BLaER1 (cell line): Measurements from ENCODE around the gene ROR1.

Experiments
- H3K27ac ChIP-seq: shearing (Covaris generic); formaldehyde crosslinking; 2 replicates; pipeline ENCODE4 v1.8.1; 2022
- H3K27me3 ChIP-seq: shearing (Covaris generic); formaldehyde crosslinking; 2 replicates; pipeline ENCODE4 v1.8.1; 2022
- H3K36me3 ChIP-seq: shearing (Covaris generic); formaldehyde crosslinking; 2 replicates; pipeline ENCODE4 v1.8.1; 2022
- H3K4me1 ChIP-seq: shearing (Covaris generic); formaldehyde crosslinking; 2 replicates; pipeline ENCODE4 v1.8.1; 2022
- H3K4me2 ChIP-seq: shearing (Covaris generic); formaldehyde crosslinking; 2 replicates; pipeline ENCODE4 v1.8.1; 2022
- H3K4me3 ChIP-seq: shearing (Covaris generic); formaldehyde crosslinking; 2 replicates; pipeline ENCODE4 v1.8.1; 2022
- H3K9ac ChIP-seq: shearing (Covaris generic); formaldehyde crosslinking; 2 replicates; pipeline ENCODE4 v1.8.1; 2022
- H3K9me3 ChIP-seq: shearing (Covaris generic); formaldehyde crosslinking; 2 replicates; pipeline ENCODE4 v1.8.1; 2022
- H4K20me1 ChIP-seq: shearing (Covaris generic); formaldehyde crosslinking; 2 replicates; pipeline ENCODE4 v1.8.1; 2022
- Cebpa-rat ChIP-seq: shearing (Covaris generic); IDR thresholded peaks from 2 replicates; pipeline ENCODE4 v1.8.1; 2022

ROR1 gene

DNA sequence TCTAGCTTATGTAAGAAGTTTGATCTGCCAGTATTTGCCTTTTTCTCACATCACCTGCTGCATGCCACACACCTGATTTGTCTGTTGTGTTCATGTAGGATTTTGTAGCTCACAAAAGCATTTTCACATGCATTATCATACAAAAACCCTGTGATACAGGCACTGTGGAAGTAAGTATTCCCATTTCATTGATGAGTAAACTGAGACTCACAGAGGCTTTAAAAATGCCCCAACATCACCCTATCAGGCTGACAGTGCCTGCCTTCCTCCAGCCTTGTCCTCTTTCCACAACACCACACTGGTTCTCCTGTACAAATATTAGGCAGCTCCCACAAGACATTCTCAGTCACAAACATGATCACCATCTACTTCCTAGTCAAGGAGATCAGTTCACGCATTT, 343.7 kb downstream of the ROR1 start:
- no peaks in the 10 kb centered on the region for H4K20me1 ChIP-seq
- no peak overlapping the region for H3K9ac ChIP-seq
- TF ChIP-seq Cebpa-rat, result no peak
- H3K27ac ChIP-seq, result no peak overlapping the region
- H3K4me2 ChIP-seq, result no peak overlapping the region
- no peaks in the 10 kb centered on the region for H3K4me1 ChIP-seq
- no peaks in the 10 kb centered on the region for H3K36me3 ChIP-seq
- no peak overlapping the region for H3K4me3 ChIP-seq
- H3K9me3 ChIP-seq, result no peaks in the 10 kb centered on the region
- H3K27me3 ChIP-seq, result no peaks in the 10 kb centered on the region

DNA sequence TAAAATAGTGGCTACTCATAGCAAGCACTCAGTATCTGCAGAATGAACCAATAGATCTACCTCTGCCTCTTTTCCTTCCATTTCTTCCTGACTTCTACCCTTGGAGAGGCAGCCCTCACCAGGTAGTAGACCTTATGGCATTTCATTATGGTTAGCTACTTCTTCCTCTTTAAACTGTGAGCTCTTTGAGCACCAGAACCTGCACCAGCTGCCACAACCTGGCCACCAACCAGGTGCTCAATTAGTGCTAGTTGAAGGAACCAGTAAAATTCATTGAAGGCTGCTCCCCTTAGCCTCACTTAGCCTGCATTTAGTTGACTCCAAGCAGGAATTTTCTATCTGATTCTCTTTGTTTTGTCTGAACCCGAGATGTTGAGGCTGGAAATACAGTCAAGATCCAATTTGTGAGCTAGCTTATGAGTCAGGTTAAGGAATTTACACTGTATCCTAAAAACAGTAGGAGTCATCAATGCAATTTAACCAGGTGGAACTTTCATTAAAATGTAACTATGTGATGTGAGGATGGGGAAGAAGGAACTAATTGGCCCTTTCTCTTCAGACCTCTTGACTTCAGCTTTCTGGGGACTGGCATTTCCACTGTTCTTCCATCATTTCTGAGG, 348.1 kb downstream of the ROR1 start:
- Histone ChIP-seq H4K20me1 (no peaks in the 10 kb centered on the region), H3K4me2 (no peak overlapping the region), H3K4me1 (no peaks in the 10 kb centered on the region), H3K4me3 (no peak overlapping the region), H3K36me3 (no peaks in the 10 kb centered on the region), H3K27me3 (no peaks in the 10 kb centered on the region), H3K9me3 (no peaks in the 10 kb centered on the region), H3K9ac (no peak overlapping the region), H3K27ac (no peak overlapping the region)
- TF ChIP-seq Cebpa-rat, result no peak

DNA sequence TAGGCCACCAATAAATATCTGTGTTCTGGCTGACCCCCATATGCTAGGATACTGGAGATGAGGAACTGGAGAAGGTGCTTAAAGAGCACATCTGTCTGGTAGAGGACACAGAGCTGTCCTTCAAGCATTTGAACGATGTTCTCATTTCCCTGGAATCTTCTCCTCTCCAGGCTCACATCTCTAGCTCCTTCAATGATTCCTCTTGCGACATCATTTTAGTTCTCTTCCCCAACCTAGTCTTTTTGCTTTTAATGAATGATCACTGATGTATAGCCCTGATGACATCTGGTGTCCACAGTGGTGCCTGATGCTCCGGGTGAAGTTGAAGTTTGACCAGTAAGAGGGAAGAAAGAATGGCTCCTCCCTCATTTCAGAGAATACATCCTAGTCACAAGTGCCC, 348.8 kb downstream of the ROR1 start:
- Histone ChIP-seq H4K20me1 (no peaks in the 10 kb centered on the region), H3K36me3 (no peaks in the 10 kb centered on the region), H3K4me1 (no peaks in the 10 kb centered on the region), H3K27me3 (no peaks in the 10 kb centered on the region), H3K9me3 (no peaks in the 10 kb centered on the region), H3K4me2 (no peak overlapping the region), H3K9ac (no peak overlapping the region), H3K27ac (no peak overlapping the region), H3K4me3 (no peak overlapping the region)
- 0 out of 2 replicates have a peak, but pooled peaks have one; percentile 10 for TF ChIP-seq Cebpa-rat

DNA sequence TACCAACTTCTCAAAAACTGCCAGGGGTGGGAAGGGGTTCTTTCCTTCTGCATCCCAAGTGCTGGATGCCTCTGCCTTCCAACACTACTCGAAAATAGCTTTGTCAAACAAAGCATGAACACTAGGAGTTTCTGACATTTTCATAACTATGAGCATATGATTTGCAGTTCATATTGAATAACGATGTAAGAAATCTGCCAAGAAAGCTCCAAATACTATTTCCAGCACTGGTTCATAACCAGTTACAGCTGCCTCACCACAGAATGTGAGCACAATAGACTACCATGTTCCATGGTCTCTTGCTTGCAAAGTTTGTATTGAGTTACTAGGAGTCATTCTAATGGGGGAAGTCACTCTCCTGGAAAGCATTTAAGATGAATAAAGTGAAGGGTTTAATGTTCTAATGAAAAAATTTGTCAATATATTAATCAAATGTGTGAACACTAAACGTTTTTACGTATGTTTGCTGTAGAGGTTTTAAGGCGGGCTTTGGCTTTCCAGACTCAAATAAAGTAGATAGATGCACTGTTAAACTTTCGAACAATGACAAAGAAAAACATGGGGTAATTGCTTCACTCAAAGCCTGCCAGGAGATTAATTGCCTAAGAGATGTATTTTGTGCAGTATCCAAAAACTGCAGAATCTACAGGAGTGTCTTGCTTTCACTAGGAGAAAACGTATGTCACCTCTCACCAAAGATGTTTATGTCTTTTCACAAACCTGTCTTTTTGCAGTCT, 351.1 kb downstream of the ROR1 start:
- Histone ChIP-seq H4K20me1 (no peaks in the 10 kb centered on the region), H3K4me3 (no peak overlapping the region), H3K27ac (no peak overlapping the region), H3K4me2 (no peak overlapping the region), H3K9ac (no peak overlapping the region), H3K27me3 (no peaks in the 10 kb centered on the region), H3K36me3 (no peaks in the 10 kb centered on the region), H3K4me1 (no peaks in the 10 kb centered on the region), H3K9me3 (no peaks in the 10 kb centered on the region)
- TF ChIP-seq Cebpa-rat, result no peak

DNA sequence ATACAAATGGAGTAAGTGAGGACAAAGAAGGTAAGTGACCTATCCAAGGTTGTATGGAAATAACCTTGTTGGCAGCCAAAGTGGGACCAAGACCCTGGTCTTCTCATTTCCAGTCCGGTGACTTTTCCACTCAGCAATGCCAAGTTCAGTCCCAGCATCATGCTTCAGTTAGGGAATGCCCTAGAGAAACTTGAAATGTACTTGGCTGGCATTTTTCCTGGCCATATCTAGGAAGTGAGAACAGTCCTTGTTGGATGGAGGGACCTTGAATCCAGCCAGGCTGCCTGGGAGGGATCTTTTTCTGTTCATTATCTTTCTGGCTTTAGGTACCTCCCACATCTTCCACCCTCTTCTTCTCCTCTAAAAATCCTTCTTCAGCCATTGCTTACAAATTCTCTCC, 352.8 kb downstream of the ROR1 start:
- no peak overlapping the region for H3K27ac ChIP-seq
- H3K27me3 ChIP-seq, result no peaks in the 10 kb centered on the region
- no peak overlapping the region for H3K4me2 ChIP-seq
- H3K9ac ChIP-seq, result no peak overlapping the region
- peaks cover 9% of the 10 kb centered on the region; the same call in 1 of the 2 replicates for H3K4me1 ChIP-seq
- no peaks in the 10 kb centered on the region for H3K36me3 ChIP-seq
- no peaks in the 10 kb centered on the region for H3K9me3 ChIP-seq
- H4K20me1 ChIP-seq, result no peaks in the 10 kb centered on the region
- no peak overlapping the region for H3K4me3 ChIP-seq
- TF ChIP-seq Cebpa-rat, result no peak

DNA sequence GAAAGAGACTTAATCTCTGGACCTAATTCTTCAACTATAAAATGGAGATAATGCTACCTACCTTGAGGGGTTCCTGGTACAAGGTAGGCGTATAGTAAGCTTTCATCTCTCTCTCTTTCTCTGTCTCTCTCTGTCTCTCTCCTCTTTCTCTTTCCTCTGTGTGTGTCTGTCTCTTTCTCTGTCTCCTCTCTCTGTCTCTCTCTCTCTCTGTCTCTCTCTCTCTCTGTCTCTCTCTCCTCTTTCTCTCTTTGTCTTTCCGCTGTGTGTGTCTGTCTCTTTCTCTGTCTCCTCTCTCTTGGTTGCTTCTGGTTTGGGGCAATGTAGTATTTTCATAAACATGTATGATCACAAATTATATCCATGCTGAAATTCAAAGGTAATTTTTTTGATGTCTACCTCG, 353.5 kb downstream of the ROR1 start:
- no peak overlapping the region for H3K27ac ChIP-seq
- no peak overlapping the region for H3K4me2 ChIP-seq
- H4K20me1 ChIP-seq, result no peaks in the 10 kb centered on the region
- H3K9ac ChIP-seq, result no peak overlapping the region
- no peak overlapping the region for H3K4me3 ChIP-seq
- no peak for TF ChIP-seq Cebpa-rat
- peaks cover 9% of the 10 kb centered on the region; the same call in 1 of the 2 replicates for H3K4me1 ChIP-seq
- no peaks in the 10 kb centered on the region for H3K27me3 ChIP-seq
- H3K9me3 ChIP-seq, result no peaks in the 10 kb centered on the region
- H3K36me3 ChIP-seq, result no peaks in the 10 kb centered on the region

DNA sequence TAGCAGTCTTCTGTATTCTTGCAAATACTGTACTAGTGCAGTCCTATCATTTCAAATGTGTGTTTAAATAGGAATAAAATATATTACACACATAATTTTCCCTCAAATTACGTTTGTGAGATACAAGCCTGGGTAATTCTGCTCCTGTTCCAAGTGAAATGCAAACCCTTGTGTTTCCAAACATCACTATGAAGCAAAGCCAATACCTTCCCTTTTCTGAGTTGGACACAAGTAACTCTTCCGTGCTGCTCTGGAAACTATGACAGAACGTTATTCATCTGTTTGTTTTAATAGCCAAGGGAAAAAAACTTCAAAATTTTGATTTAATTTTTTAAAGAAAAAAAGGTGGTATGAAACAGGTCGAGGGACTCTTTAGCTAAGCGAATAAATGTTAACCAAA, 355.9 kb downstream of the ROR1 start:
- H3K4me1 ChIP-seq, result peaks cover 9% of the 10 kb centered on the region; the same call in 1 of the 2 replicates
- H3K36me3 ChIP-seq, result no peaks in the 10 kb centered on the region
- no peaks in the 10 kb centered on the region for H3K9me3 ChIP-seq
- H4K20me1 ChIP-seq, result no peaks in the 10 kb centered on the region
- no peak overlapping the region for H3K9ac ChIP-seq
- no peak for TF ChIP-seq Cebpa-rat
- H3K4me2 ChIP-seq, result no peak overlapping the region
- H3K27me3 ChIP-seq, result no peaks in the 10 kb centered on the region
- H3K27ac ChIP-seq, result no peak overlapping the region
- H3K4me3 ChIP-seq, result no peak overlapping the region

DNA sequence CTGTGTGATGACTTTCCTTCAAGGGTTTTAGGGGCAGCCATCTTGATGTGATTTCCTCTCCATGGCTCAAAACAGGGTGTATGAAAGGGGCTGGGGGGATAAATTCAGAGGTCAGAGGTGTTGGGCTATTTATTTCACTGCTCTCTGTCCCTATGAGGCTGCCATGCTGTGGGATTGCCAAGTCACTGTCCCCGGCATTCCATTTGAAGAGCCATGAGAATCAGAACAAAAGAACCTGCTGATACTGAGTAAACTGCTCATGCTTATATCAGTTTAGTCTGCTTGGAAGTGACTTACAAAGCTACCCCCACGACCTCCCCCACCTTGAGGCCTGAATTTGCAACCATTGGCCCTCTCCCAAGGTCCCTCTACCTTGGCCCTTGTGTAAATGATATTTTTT, 357.3 kb downstream of the ROR1 start:
- Histone ChIP-seq H3K36me3 (no peaks in the 10 kb centered on the region), H3K27ac (no peak overlapping the region), H3K4me1 (peaks cover 9% of the 10 kb centered on the region; the same call in 1 of the 2 replicates), H3K9ac (no peak overlapping the region), H3K4me2 (no peak overlapping the region), H4K20me1 (no peaks in the 10 kb centered on the region), H3K4me3 (no peak overlapping the region), H3K27me3 (no peaks in the 10 kb centered on the region), H3K9me3 (no peaks in the 10 kb centered on the region)
- TF ChIP-seq Cebpa-rat, result no peak

DNA sequence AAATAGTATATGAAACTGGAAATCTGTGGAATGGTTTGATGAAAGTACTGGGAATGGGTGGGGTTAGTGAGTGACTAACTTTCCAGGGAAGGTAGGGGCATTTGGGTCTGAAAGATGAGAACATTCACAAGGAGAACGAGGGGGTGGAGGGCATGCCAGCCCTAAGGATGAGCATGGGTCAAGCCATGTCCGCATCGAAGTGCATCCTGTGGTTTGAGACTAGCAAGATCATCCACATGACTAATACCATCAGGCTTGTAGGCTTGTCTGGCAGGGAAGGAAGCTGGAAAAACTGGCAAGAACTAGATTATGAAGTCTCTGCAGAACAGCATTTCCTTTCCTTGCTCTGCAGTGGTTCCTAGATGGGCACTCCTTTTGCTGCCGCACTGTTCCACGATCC, 359.2 kb downstream of the ROR1 start:
- H3K9ac ChIP-seq, result no peak overlapping the region
- no peak overlapping the region for H3K4me2 ChIP-seq
- H3K9me3 ChIP-seq, result no peaks in the 10 kb centered on the region
- no peaks in the 10 kb centered on the region for H3K27me3 ChIP-seq
- no peaks in the 10 kb centered on the region for H4K20me1 ChIP-seq
- no peak overlapping the region for H3K27ac ChIP-seq
- no peak overlapping the region for H3K4me3 ChIP-seq
- no peak for TF ChIP-seq Cebpa-rat
- peaks cover 15% of the 10 kb centered on the region; the same call in 1 of the 2 replicates for H3K4me1 ChIP-seq
- H3K36me3 ChIP-seq, result no peaks in the 10 kb centered on the region

DNA sequence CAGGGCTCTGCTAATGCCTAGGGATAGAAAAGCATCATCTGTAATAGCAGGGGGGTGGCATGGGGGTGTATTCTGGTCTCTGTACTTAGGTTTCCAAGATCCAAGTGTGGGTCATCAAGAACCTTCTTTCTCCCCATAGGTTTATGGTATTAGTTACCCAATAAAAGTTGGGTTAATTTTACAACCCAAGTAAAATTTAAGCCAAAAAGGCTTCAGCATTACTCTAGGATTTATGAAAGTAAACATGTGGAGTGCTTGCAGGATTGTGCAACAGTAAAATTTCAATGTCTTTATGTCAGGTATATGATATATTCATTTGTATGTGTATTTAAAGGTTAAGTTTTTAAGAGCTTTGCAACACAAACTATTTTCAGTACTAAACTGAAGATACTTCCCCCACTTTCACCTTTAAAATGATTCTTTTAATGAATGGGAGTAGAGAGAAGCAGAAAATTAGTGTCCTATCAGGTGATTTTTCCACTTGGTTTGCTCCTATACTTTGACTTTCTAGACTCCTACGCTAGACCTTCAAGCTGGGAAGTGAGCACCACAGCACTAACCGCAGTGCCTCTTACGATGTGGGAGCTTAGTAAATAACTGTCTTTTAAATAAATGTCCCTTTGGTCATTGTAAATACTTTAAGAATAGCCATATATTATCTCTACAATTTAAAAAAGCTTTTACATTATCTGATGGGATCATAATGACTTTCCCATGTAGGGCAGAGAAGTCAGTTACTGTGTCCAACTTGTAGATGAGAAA, 361.8 kb downstream of the ROR1 start:
- TF ChIP-seq Cebpa-rat, result no peak
- Histone ChIP-seq H3K4me3 (no peak overlapping the region), H3K27ac (no peak overlapping the region), H3K9me3 (no peaks in the 10 kb centered on the region), H3K9ac (no peak overlapping the region), H3K36me3 (no peaks in the 10 kb centered on the region), H3K4me2 (no peak overlapping the region), H3K4me1 (peaks cover 11% of the 10 kb centered on the region; the same call in 1 of the 2 replicates), H4K20me1 (no peaks in the 10 kb centered on the region), H3K27me3 (no peaks in the 10 kb centered on the region)
